OCI-M2 (cell line): ENCODE measurements around the gene SLC37A2.

Experiments used
- DNase-seq: peaks from one replicate; lab custom pipeline; 2025; ENCODE audit not compliant: unreplicated experiment; lab: John Stamatoyannopoulos, UW

Gene SLC37A2

DNA sequence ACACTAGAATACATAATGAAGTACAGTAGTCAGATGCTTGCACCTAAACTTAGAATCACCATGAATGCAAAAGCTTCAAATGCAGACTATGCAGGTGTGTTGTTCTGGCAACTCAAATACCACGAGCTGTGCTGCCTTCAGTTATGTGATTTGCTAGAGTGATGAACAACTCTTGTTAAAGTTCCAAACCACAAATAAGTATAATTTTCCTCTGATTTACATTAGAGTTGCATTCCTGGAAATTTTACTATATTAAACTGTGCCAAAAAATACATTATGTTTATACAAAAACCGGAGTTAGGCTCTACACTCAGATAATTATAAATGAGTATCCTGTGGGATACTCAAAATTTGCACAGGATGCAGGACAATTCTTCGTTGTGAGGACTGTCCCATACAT, 45.4 kb downstream of the SLC37A2 start:
- DNase-seq = no peak

DNA sequence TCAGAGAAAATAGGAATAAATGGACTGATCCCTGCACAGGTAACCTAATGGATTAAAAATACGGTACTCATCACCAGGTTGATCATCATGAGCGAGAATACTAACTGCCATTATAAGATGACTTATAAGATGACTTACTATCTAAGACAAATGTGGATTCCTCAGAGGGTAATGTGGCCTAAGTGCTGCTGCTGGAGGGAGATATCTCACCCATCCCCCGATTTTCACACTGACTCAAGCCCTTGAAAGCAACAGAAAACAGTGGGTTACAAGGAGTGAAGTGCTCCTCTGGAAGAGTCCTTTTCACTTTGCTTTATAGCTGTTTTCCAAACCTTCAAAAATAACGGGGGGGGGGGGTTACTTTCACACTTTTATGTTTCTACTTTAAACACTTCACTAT, 47.4 kb downstream of the SLC37A2 start:
- no peak for DNase-seq

DNA sequence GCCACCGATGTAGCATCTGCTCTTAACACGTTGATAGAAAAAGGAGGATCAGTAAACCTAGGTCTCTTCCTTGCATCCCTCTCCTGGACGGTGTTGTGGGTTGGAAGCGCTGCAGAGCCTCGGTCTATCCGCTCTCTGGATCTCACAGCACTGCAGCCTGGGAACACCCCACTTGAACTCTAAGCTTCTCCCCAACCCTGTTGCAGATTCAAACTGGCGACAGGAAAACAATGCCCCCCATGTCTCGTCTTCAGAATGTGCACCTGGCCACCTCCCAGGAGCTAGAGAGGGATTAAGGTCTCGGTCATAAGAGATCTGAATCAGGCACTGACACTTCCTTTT, 47.9 kb downstream of the SLC37A2 start:
- no peak for DNase-seq

DNA sequence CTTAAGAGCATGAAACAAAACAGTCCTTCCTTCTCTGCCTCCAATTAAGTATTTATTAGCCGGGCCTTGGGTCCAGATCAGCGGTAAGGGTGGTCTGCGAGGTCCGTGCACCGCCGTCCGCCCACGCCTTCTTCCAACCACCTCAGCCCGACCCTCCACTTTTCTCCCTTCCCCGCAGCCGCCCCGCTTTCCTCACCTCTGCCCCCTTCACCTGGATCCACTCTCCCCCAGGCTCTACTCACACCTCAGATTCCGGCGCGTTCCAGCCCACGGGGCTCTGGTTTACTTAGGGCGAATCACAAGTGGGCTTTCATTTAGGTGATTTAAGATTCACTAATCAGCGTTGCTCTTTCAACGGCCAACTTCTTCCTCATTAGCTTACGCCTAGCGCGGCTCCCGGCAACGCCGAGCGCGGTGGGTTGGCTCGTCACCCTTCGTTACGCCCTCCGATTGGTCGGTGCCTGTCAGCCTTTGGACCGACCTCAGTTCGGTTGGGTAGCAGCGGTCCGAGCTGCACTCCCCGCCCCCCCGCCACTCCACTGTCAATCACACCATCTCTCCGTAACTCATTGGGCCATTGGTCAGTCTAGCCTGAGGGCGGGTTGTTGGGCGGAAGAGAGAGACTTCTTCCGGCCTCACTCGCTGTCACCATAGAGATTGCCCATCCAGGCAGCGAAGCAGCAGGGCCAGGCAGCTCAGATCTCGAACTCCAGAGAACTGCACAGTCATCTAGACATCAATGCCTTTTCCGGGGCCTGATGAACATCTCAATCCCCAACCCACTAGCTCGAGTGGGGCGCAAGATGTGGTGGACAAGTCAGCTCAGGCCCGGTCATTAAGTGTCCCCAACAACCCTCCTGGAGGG, 48.5 kb downstream of the SLC37A2 start, which contains the start of gene TMEM218:
Gene TMEM218 (minus strand): TSS at position 284 of the 865 bp plus-strand sequence. CDS start 9,385 bp downstream, outside the sequence.
- peak; percentile 12 for DNase-seq

DNA sequence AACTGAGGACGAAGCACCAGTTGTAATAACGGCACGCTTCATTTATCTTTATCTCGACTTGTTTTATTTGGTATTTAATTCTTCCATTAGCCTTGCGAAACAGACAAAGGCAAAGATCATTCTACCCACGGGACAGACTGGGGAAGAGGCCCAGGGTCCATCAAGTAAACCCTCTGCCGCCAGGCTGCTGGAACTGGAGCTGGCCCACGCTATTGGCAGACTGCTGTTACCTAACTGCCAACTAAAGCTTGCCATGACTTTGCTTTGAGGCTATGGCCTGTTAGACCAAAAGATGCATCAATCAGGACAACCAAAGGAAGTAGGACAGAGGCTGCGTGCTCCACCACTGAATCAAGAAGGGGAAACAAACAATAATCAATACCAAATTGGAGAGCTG, 49.1 kb downstream of the SLC37A2 start:
- no peak for DNase-seq

DNA sequence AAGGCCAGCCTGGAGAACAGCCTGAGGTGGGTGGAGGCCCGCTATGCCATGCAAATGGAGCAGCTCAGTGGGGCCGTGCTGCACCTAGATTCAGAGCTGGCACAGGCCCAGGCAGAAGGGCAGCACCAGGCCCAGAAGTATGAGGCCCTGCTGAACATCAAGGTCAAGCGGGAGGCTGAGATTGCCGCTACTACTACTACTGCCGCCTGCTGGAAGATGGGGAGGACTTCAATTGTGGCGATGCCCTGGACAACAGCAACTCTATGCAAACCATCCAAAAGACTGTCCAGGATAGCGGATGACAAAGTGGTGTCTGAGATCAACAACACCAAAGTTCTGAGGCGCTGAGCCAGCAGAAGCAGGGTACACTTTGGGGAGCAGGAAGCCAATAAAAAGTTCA, 51.4 kb downstream of the SLC37A2 start:
- DNase-seq = no peak

DNA sequence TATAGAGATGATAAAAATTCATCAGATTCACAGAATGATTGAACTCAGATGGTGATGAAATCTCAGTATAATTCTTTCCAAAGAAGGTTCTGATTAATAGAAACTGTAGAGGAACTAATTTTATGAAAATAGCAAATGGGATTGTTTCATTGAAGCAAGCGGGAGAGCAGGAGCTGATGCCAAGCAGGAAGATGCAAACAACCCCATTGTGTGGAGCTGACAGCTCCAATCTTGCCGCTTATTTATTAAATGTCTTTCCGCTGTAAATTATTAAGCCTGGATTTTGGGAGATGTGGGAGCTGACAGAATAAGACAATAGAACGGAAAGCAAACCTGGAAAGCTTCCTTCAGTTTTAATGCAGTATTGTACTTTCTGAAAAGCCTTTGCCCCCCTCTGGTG, 54.3 kb downstream of the SLC37A2 start:
- no peak for DNase-seq

DNA sequence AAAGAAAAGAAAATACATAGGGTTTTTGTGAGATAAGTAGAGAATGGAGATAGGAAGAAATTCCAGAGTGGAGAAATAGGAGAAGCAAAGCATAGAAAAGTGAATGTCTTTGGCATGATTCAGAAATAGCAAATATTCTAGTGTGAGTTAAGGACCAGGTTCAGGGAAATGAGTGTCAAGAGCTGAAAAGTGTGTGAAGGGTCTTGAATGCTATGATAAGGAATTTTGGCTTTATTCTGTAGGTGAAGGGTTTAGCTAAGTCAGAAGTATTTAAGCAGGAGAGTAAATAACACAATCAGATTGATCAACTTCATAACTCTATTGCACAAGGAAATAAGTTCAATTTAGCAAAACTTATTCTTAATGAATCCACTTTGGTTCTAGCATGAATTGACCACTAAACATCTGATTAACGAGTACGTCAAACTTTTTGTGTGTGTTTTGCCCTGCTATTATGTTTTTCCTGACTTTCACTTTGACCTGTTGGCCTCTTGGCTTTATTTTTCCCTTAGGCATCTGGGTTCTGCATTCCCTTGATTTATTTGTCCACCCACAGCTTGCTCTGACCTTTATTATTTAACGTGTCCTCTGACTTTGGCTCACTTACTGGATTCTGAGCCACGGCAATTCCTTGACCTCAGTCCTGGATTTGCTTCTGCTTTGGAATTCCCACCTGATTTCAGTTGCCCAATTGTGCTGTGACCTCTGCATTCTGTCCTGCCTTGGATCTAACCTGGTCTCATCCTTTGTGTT, 60.3 kb downstream of the SLC37A2 start:
- no peak for DNase-seq

DNA sequence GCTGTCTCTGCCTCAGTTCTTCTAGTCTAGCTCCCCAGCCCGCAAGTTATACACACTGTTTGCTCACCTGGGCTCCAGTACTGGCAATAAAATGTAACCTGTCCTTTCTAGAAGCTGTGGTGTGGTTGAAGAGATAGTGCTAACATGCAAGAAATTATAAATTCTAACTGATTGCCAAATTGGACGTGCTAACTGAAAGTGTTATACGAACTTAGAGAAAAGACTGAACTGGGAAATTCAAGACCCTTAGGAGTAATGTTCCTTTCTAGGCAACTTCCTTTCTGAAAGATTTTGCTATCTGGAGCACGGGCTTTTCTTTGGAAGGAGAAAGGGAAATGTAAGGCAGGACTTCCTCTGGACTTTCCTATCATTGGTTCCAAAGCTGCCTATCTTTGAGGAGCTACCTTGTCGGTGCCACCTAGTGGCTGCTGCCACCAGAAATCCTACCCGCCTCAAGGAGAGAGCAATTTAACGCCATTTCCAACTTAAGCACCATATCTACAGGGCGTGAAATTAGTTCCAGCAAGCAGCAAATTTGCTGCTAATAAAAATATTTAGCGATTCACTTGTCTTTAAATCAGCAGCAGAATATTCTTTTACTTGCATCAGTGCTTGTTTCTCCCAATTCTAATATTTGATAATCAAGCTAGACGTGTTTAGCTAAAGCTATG, 61.0 kb downstream of the SLC37A2 start:
- DNase-seq = no peak

DNA sequence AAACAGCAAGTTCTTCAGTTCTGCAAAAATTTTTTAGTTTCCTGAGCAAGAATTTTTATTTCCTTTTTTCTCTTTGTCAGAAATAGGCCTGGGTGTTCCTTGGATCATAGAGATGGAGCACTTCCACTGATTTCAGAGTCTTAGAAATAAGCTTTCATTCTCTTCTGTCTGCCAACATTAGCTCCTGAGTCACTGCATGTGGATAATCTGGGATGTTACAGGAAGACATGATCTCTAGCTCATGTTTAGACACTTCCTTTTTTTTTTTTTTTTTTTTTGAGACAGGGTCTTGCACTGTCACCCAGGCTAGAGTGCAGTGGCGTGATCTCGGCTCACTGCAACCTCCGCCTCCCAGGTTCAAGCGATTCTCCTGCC, 61.5 kb downstream of the SLC37A2 start:
- no peak for DNase-seq

DNA sequence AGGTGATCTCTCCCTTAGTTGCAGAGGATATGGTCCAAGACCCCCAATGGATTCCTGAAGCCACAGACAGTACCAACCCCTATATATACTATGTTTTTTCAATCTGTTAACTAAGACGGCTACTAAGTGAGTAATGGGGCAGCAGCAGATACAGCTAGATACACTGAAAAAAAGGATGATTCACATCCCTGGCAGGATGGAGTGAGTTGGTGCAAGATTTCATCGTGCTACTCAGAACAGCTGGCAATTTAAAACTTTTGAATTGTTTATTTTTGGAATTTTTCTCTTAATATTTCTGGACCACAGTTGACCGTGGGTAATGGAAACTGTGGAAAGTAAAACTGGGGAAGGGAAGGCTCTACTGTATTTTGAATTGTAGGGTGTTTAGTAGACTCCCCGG, 65.3 kb downstream of the SLC37A2 start:
- no peak for DNase-seq

DNA sequence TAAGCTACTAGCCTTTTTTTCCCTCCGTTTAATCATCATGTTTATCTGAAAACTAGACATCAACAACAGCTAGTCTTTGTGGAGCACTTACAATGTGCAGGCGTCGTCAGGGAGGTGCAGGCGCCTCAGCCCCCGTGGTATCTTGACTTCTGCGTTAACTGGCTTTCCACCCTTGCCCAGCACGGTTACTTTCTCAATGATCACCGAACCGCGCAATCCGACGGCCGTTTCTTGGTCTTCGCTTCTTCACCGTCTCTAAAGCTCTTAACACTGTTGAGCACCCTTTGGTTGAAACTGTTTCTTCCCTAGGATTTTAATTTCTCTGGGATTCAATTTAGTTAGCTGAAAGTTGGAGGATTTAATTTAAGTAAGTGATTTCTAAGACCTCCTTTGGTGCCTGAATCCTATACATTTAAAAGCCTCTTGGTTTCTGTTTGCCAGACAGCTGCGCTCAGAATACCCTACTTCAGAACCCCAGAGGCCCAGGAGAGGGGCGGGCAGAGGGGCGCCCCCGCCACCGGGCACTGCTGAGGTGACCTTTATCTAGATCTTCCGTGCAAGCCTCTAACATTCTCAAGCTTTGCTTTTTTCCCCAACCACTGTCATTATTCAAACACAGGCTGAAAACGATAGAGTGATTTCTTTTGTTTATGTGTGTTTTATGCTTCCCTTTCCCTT, 66.3 kb downstream of the SLC37A2 start:
- DNase-seq = no peak

DNA sequence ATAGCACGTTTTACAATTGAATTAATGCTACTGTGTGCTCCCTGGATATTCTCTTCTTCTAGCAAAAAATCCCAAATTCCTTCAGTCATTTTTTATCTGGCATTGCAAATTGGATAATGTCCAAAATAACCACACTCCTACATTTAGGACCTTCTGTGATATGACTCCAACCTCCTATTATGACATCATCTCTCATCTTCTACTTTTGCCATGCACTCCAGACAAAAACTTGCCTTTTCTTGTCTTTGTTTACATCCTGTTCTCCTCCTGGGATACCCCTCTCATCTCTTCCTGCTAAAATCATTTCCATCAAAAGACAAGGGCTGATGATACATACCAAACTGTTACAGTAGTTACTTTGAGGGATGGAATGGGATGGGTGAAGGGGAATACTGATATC, 69.0 kb downstream of the SLC37A2 start:
- DNase-seq = no peak

DNA sequence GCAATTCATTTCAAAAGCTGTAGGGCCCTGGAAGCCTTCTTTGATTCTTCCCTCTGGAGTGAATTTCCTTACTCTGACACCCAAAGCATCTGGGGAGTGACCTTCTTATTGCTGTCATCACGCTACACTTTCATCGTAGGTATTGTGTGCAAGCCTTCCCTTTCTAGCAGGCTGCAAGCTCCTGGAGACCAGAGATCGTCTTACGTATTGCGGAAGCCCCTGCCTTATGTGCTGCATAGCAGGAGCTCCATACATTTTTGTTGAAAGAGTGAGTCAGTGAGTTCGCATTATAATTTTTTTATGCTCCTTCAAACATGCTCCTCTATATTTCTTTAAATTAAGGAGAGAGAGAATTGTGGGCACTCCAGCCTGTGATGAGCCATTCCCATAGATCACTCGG, 69.5 kb downstream of the SLC37A2 start:
- no peak for DNase-seq

DNA sequence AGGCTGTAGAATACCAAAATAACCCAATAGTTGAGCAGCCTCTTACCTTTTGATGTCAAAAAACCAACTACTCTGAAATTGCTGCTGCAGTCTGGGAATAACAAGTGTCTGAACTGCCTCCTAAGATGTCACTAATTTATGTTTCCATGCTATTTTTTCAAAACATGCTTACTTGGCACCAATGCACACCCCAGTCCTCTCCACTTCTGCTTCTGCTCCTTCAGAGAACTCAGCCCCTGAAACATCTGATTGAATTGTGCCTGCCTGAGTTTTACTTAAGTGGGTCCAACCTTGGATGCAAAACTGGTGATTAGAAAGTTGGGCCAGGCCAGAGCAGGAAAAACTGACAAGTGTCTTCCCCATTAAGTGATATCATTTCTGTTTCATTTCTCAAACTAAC, 72.9 kb downstream of the SLC37A2 start:
- no peak for DNase-seq

DNA sequence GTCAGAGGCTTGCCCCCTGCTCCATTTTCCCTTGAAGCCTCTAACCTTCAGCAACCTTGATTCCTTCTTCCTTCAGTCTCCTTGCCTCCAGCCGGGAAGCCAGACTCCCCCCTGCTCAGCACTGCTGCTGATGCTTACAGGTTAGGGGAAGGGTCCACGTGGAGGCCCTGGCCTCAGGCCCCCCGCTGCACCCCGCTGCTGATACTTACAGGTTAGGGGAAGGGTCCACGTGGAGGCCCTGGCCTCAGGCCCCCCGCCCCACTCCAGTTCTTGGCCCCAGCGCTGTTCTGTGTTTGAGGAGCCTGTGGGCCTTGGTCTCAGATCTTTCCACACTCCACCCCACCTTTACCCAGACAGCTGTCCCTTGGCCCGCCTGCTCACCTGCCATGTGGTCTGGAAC, 75.9 kb downstream of the SLC37A2 start:
- no peak for DNase-seq

DNA sequence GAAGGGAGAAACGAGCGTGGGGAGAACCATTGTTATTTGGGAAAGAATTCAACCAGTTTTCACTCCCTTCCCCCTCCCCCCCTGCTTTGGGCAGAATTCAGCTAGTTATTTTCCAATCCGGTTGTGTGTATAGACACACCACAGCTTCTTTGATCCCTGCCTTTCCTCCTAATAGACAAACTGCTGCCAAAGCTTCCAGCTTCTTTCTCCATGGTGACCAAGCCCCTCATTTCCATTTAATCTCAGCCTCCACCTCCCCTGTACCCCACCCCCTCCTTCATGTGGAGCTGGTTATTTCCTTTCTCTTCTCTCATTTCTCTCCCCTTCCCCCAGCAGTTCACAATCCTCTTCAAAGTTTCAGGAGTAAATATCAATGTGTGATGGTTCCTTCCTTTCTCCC, 76.7 kb downstream of the SLC37A2 start:
- DNase-seq = no peak
